A549 (cell line): ENCODE results near the gene LHCGR. TPM values are rescaled to one million over a fixed set of nuclear protein-coding genes. Genes with fewer than 3 reads are reported as not detected.

Experiments used
- ATAC-seq, 2 experiments: fragments of 200-7000 bp in 1 of 2; fragments of >200 bp in 1 of 2; cut with Nextera tagmentation in 1 of 2; cut with Tn5 transposase in 1 of 2; 3 replicates each; pipeline versions ENCODE4 v1.8.0 to v1.9.1; 2018 to 2020; ENCODE audit warnings: mild to moderate bottlenecking in 1 of 2, moderate library complexity in 1 of 2
- CTCF ChIA-PET: fragments of 300-600 bp; sonication (Branson Sonifier 250); formaldehyde crosslinking; extraction: SDS; loops from one replicate; lab custom pipeline; 2021; ENCODE audit warnings: antibody characterized with exemption, inconsistent platforms; lab: Yijun Ruan, JAX
- POLR2A ChIA-PET: fragments of 350-600 bp; formaldehyde crosslinking; extraction: SDS; loops from one replicate; lab custom pipeline; 2021; ENCODE audit warnings: antibody characterized with exemption, inconsistent platforms; lab: Yijun Ruan, JAX
- DNase-seq, 2 experiments: peaks; one replicate each; pipeline versions ENCODE4 v3.0.0 to v3.0.0-alpha.2; 2011 to 2016; ENCODE audit warnings: low read depth in 1 of 2, low spot score in 1 of 2
- FAIRE-seq: peaks from 2 replicates; lab custom pipeline; 2011; peaks lifted over from hg19 to GRCh38; lab: Jason Lieb, UNC
- H3K27ac ChIP-seq, 2 experiments: fragments of >200 bp; sonication (Bioruptor Twin); formaldehyde crosslinking; 3 replicates each; pipeline ENCODE4 v1.5.1; 2016 to 2017
- H3K4me1 ChIP-seq: fragments of >200 bp; sonication (Bioruptor Twin); formaldehyde crosslinking; 3 replicates; pipeline ENCODE4 v1.6.1; 2016
- H3K4me2 ChIP-seq: fragments of >200 bp; sonication (Bioruptor Twin); formaldehyde crosslinking; 3 replicates; pipeline ENCODE4 v1.6.1; 2016
- H3K4me3 ChIP-seq: fragments of >200 bp; sonication (Bioruptor Twin); formaldehyde crosslinking; 3 replicates; pipeline ENCODE4 v1.5.1; 2016
- H3K9me3 ChIP-seq: fragments of >200 bp; sonication (Bioruptor Twin); formaldehyde crosslinking; 3 replicates; pipeline ENCODE4 v1.6.1; 2016
- CBX8 ChIP-seq: fragments of 200-600 bp; sonication (generic); IDR thresholded peaks from 2 replicates; pipeline ENCODE4 v1.6.1; 2016
- CHD4 ChIP-seq: fragments of 200-600 bp; sonication (generic); IDR thresholded peaks from 2 replicates; pipeline ENCODE4 v1.6.1; 2016; ENCODE audit warnings: antibody characterized with exemption, mild to moderate bottlenecking, borderline replicate concordance
- EHMT2 ChIP-seq: fragments of 200-600 bp; sonication (generic); IDR thresholded peaks from 2 replicates; pipeline ENCODE4 v1.6.1; 2016; ENCODE audit warnings: antibody characterized with exemption, low read depth, mild to moderate bottlenecking, moderate library complexity
- ESRRA ChIP-seq: fragments of 150-350 bp; IDR thresholded peaks from 2 replicates; pipeline ENCODE4 v1.6.1; 2014; ENCODE audit warnings: mild to moderate bottlenecking, low read length, borderline replicate concordance
- FOSB ChIP-seq: fragments of 250-450 bp; sonication (Bioruptor Pico); IDR thresholded peaks from 2 replicates; pipeline ENCODE4 v1.5.0; 2020; ENCODE audit warnings: mild to moderate bottlenecking, moderate library complexity
- GATA3 ChIP-seq: IDR thresholded peaks from 2 replicates; pipeline ENCODE4 v1.6.1; 2012; ENCODE audit warnings: borderline replicate concordance
- HEYL ChIP-seq: fragments of 250-450 bp; sonication (Bioruptor Pico); IDR thresholded peaks from 2 replicates; pipeline ENCODE4 v1.8.0; 2021; ENCODE audit warnings: mild to moderate bottlenecking, moderate library complexity
- KDM5A ChIP-seq: fragments of 200-600 bp; sonication (generic); IDR thresholded peaks from 2 replicates; pipeline ENCODE4 v1.6.1; 2016; ENCODE audit warnings: antibody characterized with exemption, mild to moderate bottlenecking
- MAZ ChIP-seq: fragments of 150-350 bp; IDR thresholded peaks from 2 replicates; pipeline ENCODE4 v1.6.1; 2014; ENCODE audit warnings: antibody characterized with exemption, low read depth, low read length, borderline replicate concordance
- PHF8 ChIP-seq: fragments of 200-600 bp; sonication (generic); IDR thresholded peaks from 2 replicates; pipeline ENCODE4 v1.6.1; 2016; ENCODE audit warnings: low read depth, mild to moderate bottlenecking, antibody characterized with exemption, moderate library complexity, borderline replicate concordance
- RAD21 ChIP-seq, 2 experiments: fragments of >200 bp in 1 of 2; sonication (Bioruptor Twin) in 1 of 2; formaldehyde crosslinking in 1 of 2; IDR thresholded peaks in 1 of 2; conservative IDR thresholded peaks in 1 of 2; 2 replicates in 1 of 2; 3 replicates in 1 of 2; pipeline ENCODE4 v1.6.1; 2012 to 2018; ENCODE audit warnings: inconsistent platforms in 1 of 2
- RARB ChIP-seq: fragments of 250-450 bp; sonication (Bioruptor Pico); IDR thresholded peaks from 2 replicates; pipeline ENCODE4 v1.8.0; 2021; ENCODE audit warnings: mild to moderate bottlenecking, moderate library complexity
- RCOR1 ChIP-seq: fragments of 150-350 bp; IDR thresholded peaks from 2 replicates; pipeline ENCODE4 v1.6.1; 2014; ENCODE audit warnings: antibody characterized with exemption, low read length, low read depth
- SMC3 ChIP-seq: fragments of >200 bp; sonication (Bioruptor Twin); formaldehyde crosslinking; IDR thresholded peaks from 3 replicates; pipeline ENCODE4 v1.6.1; 2018; ENCODE audit warnings: inconsistent platforms
- ZC3H11A ChIP-seq: fragments of 450-650 bp; IDR thresholded peaks from 2 replicates; pipeline ENCODE4 v1.6.1; 2014; ENCODE audit warnings: antibody characterized with exemption, mild to moderate bottlenecking
- ZSCAN20 ChIP-seq: fragments of 250-450 bp; sonication (Bioruptor Pico); IDR thresholded peaks from 2 replicates; pipeline ENCODE4 v1.8.0; 2022; ENCODE audit warnings: mild to moderate bottlenecking, moderate library complexity
- WGBS: methylation state at CpG from one replicate; pipeline ENCODE4 v1.1.6; 2017; ENCODE audit errors: missing lambda C conversion rate; 5-methylcytosine and 5-hydroxymethylcytosine counted together
- polyA plus RNA-seq, 4 experiments: library from polyadenylated mRNA; depleted of rRNA in 3 of 4; stranded (reverse); fragments of >200 nt; fragmentation: RNase III in 1 of 4; extraction: RNeasy Plus Mini Kit Qiagen cat#74134 plus additional on column Dnase treatment in 1 of 4; gene quantifications; 2 replicates in 3 of 4; 3 replicates in 1 of 4; pipeline ENCODE4 v1.2.3, GENCODE V29; 2011 to 2017
- TF ChIP-seq, protein P1 (sequence below): IDR thresholded peaks from 2 replicates; pipeline ENCODE4 v1.6.1; 2012
- TF ChIP-seq, protein P2 (sequence below): fragments of 200-600 bp; sonication (generic); IDR thresholded peaks from 2 replicates; pipeline ENCODE4 v1.6.1; 2016; ENCODE audit warnings: antibody characterized with exemption, mild to moderate bottlenecking, moderate library complexity
- TF ChIP-seq, protein P3 (sequence below): fragments of 150-350 bp; IDR thresholded peaks from 2 replicates; pipeline ENCODE4 v1.6.1; 2014; ENCODE audit warnings: low read depth, mild to moderate bottlenecking, low read length

Gene LHCGR
- polyA plus RNA-seq, 2 of the 4 experiments (the other 2 are of a cell fraction): not detected

DNA sequence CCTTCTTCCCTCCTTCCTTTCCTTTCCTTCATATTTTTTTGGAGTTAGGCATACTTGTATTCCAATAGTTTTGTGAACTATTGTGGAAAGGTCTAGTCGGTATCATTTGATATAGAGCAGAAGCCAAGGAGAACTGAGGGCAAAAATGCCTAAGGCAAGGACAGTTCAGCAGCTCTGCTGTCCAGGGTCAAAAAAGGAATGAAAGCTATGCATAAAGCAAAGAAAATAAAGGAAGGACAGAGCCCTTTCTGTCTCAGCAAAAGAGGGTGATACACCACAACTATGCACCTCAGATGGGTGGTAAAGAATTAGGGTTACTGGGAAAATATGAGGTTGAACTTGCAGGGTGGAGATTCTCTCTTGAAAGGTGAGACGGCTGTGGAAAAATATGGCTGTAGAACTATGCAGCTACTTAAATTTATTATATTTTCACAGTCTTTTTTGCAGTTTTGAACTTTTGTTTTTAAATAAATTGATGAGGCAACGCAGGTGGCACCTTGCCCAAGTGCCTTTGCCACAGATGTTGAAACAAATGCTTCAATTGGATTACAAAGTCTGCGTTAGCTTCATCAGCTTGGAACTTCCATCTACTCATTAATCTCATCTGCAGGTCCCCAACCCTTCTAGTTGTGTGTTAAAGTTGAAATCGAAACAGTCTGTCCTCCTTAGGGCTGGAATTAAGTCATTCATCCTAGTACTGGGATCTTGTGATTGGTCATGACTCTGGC lies 20.8 kb downstream of the LHCGR start:
- Histone ChIP-seq H3K4me2 (no peak overlapping the region), H3K4me1 (no peaks in the 10 kb centered on the region), H3K9me3 (no peaks in the 10 kb centered on the region), H3K4me3 (no peak overlapping the region), H3K27ac (no peak overlapping the region)
- POLR2A ChIA-PET: no interaction called here
- 3% methylated on average over 5 of the region's 5 CpGs for WGBS
- FAIRE-seq (no peak), ATAC-seq (no peak), DNase-seq (no peak)
- TF ChIP-seq CBX8: 0 out of 2 replicates have a peak, but pooled peaks have one; percentile 14
- TF ChIP-seq RAD21 (conservative IDR thresholded peaks at IDR 0.05 in 1 of 2, IDR thresholded peaks at IDR 0.05 in 1 of 2): no peak
- no peak for TF ChIP-seq GATA3
- TF ChIP-seq, protein P1, sequence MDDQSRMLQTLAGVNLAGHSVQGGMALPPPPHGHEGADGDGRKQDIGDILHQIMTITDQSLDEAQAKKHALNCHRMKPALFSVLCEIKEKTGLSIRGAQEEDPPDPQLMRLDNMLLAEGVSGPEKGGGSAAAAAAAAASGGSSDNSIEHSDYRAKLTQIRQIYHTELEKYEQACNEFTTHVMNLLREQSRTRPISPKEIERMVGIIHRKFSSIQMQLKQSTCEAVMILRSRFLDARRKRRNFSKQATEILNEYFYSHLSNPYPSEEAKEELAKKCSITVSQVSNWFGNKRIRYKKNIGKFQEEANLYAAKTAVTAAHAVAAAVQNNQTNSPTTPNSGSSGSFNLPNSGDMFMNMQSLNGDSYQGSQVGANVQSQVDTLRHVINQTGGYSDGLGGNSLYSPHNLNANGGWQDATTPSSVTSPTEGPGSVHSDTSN: no peak
- no peak for TF ChIP-seq EHMT2
- TF ChIP-seq ZC3H11A: no peak
- CTCF ChIA-PET: interaction anchor here (1.6 kb wide), 1 partner anchor 19 kb away, joined by 3 read pairs; no protein-coding TSS in a partner anchor

DNA sequence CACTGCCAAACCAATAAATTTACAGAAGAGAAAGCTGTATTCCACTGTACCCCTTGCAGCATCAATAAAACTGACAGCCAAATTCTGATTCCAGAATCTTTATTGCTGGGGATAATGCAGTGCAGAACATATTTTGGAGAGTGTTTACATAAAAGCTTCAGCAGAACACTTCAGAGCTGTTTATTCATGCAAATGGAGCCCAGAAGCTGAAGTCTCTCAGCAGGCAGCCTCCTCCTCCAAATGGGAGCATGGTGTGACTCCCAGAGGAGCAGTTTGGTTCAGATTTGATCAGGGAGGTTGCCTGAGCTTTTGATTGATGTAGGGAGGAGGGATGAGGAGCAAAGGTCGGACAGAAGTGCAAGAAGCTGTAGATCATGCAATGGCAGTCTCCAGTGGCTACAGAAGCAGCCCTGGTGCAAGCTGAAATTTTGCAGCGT lies 22.4 kb downstream of the LHCGR start:
- no peak for TF ChIP-seq RCOR1
- no peak for TF ChIP-seq FOSB (CRISPR knock-in tag)
- TF ChIP-seq ZSCAN20 (CRISPR knock-in tag): no peak
- TF ChIP-seq MAZ: no peak
- TF ChIP-seq, protein P2, sequence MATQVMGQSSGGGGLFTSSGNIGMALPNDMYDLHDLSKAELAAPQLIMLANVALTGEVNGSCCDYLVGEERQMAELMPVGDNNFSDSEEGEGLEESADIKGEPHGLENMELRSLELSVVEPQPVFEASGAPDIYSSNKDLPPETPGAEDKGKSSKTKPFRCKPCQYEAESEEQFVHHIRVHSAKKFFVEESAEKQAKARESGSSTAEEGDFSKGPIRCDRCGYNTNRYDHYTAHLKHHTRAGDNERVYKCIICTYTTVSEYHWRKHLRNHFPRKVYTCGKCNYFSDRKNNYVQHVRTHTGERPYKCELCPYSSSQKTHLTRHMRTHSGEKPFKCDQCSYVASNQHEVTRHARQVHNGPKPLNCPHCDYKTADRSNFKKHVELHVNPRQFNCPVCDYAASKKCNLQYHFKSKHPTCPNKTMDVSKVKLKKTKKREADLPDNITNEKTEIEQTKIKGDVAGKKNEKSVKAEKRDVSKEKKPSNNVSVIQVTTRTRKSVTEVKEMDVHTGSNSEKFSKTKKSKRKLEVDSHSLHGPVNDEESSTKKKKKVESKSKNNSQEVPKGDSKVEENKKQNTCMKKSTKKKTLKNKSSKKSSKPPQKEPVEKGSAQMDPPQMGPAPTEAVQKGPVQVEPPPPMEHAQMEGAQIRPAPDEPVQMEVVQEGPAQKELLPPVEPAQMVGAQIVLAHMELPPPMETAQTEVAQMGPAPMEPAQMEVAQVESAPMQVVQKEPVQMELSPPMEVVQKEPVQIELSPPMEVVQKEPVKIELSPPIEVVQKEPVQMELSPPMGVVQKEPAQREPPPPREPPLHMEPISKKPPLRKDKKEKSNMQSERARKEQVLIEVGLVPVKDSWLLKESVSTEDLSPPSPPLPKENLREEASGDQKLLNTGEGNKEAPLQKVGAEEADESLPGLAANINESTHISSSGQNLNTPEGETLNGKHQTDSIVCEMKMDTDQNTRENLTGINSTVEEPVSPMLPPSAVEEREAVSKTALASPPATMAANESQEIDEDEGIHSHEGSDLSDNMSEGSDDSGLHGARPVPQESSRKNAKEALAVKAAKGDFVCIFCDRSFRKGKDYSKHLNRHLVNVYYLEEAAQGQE: no peak
- no peak for TF ChIP-seq EHMT2
- TF ChIP-seq RARB (CRISPR knock-in tag): no peak
- TF ChIP-seq, protein P1: no peak
- TF ChIP-seq SMC3: no peak
- TF ChIP-seq KDM5A: no peak
- TF ChIP-seq ESRRA: no peak
- no peak for TF ChIP-seq HEYL
- TF ChIP-seq, protein P3, sequence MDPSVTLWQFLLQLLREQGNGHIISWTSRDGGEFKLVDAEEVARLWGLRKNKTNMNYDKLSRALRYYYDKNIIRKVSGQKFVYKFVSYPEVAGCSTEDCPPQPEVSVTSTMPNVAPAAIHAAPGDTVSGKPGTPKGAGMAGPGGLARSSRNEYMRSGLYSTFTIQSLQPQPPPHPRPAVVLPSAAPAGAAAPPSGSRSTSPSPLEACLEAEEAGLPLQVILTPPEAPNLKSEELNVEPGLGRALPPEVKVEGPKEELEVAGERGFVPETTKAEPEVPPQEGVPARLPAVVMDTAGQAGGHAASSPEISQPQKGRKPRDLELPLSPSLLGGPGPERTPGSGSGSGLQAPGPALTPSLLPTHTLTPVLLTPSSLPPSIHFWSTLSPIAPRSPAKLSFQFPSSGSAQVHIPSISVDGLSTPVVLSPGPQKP: no peak
- no peak for TF ChIP-seq PHF8
- TF ChIP-seq CHD4: no peak
- no peak for FAIRE-seq
- Histone ChIP-seq H3K4me2 (no peak overlapping the region), H3K4me3 (no peak overlapping the region), H3K9me3 (no peaks in the 10 kb centered on the region), H3K4me1 (no peaks in the 10 kb centered on the region), H3K27ac (no peak overlapping the region)
- no peak for DNase-seq
- CTCF ChIA-PET: no interaction called here
- WGBS: 0% methylated on average over 2 of the region's 2 CpGs
- no peak for ATAC-seq
- POLR2A ChIA-PET: no interaction called here
